Thyroid gland (tissue), 4 donors: ENCODE data around the gene RPL15. TPM values are rescaled to one million over a fixed set of nuclear protein-coding genes. Genes with fewer than 3 reads are reported as not detected.

Source experiments
- DNase-seq, 2 donors: peaks; one replicate each; pipeline ENCODE4 v3.0.0-alpha.2; 2019
- H3K27ac ChIP-seq, 3 donors: fragments of 200-600 bp; sonication (generic); 1 replicate in 2 of 3; 2 replicates in 1 of 3; pipeline ENCODE4 v1.5.1; 2016 to 2019; ENCODE audit warnings: mild to moderate bottlenecking in 1 of 3, moderate library complexity in 1 of 3
- H3K27me3 ChIP-seq: fragments of 200-600 bp; sonication (generic); one replicate; pipeline ENCODE4 v1.5.1; 2019
- H3K36me3 ChIP-seq, 2 donors: fragments of 200-600 bp; sonication (generic); one replicate each; pipeline ENCODE4 v1.5.1; 2016 to 2019
- H3K4me1 ChIP-seq, 2 donors: fragments of 200-600 bp; sonication (generic); one replicate each; pipeline ENCODE4 v1.5.1; 2017 to 2019
- H3K4me3 ChIP-seq, 3 donors: fragments of 200-600 bp; sonication (generic); replicated peaks in 1 of 3; 1 replicate in 2 of 3; 2 replicates in 1 of 3; pipeline ENCODE4 v1.5.1; 2016; ENCODE audit warnings: mild to moderate bottlenecking in 1 of 3
- H3K9me3 ChIP-seq: fragments of 200-600 bp; sonication (generic); one replicate; pipeline ENCODE4 v1.5.1; 2017
- POLR2A ChIP-seq, 2 donors: fragments of 450-650 bp; IDR thresholded peaks; one replicate each; pipeline ENCODE4 v1.6.1; 2017; ENCODE audit warnings: antibody characterized with exemption in 2 of 2, mild to moderate bottlenecking in 2 of 2, moderate library complexity in 1 of 2
- WGBS, 2 donors: methylation state at CpG; one replicate each; pipeline ENCODE4 v1.1.5; 2017; 5-methylcytosine and 5-hydroxymethylcytosine counted together
- intact Hi-C: fragments of 100-400 bp; cut with DNase I; formaldehyde crosslinking; loops from one replicate; pipeline ENCODE4 v1.15.1; 2023
- total RNA-seq, 4 donors: library from RNA; depleted of rRNA; stranded (reverse); fragments of >200 nt; gene quantifications; one replicate each; pipeline ENCODE4 v1.2.3, GENCODE V29; 2016
- TF ChIP-seq, protein P1 (sequence below), 6 experiments: fragments of 200-600 bp in 3 of 6; fragments of 450-650 bp in 3 of 6; sonication (generic) in 3 of 6; IDR thresholded peaks; one replicate each; pipeline ENCODE4 v1.5.1; 2016 to 2019; ENCODE audit warnings: antibody characterized with exemption in 6 of 6, mild to moderate bottlenecking in 2 of 6, inconsistent platforms in 1 of 6, moderate library complexity in 1 of 6

The RPL15 gene
- total RNA-seq, 4 donors from 2014 or later = 1,700 to 2,512 (median 2,310) TPM

GRCh38 chr3:23938688-23939087 lies 21.8 kb downstream of the RPL15 start:
- DNase-seq = no peak
- intact Hi-C loops = no loop called here
- no peaks in the 10 kb centered on the region for H3K4me1 ChIP-seq
- no peak overlapping the region for H3K27ac ChIP-seq
- no peak overlapping the region for H3K4me3 ChIP-seq
- H3K27me3 ChIP-seq = no peaks in the 10 kb centered on the region
- TF ChIP-seq, protein P1, sequence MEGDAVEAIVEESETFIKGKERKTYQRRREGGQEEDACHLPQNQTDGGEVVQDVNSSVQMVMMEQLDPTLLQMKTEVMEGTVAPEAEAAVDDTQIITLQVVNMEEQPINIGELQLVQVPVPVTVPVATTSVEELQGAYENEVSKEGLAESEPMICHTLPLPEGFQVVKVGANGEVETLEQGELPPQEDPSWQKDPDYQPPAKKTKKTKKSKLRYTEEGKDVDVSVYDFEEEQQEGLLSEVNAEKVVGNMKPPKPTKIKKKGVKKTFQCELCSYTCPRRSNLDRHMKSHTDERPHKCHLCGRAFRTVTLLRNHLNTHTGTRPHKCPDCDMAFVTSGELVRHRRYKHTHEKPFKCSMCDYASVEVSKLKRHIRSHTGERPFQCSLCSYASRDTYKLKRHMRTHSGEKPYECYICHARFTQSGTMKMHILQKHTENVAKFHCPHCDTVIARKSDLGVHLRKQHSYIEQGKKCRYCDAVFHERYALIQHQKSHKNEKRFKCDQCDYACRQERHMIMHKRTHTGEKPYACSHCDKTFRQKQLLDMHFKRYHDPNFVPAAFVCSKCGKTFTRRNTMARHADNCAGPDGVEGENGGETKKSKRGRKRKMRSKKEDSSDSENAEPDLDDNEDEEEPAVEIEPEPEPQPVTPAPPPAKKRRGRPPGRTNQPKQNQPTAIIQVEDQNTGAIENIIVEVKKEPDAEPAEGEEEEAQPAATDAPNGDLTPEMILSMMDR (IDR thresholded peaks at IDR 0.05) = no peak
- no peak for TF ChIP-seq POLR2A (IDR thresholded peaks at IDR 0.05)
- no peaks in the 10 kb centered on the region for H3K9me3 ChIP-seq
- H3K36me3 ChIP-seq = no peaks in the 10 kb centered on the region

DNA sequence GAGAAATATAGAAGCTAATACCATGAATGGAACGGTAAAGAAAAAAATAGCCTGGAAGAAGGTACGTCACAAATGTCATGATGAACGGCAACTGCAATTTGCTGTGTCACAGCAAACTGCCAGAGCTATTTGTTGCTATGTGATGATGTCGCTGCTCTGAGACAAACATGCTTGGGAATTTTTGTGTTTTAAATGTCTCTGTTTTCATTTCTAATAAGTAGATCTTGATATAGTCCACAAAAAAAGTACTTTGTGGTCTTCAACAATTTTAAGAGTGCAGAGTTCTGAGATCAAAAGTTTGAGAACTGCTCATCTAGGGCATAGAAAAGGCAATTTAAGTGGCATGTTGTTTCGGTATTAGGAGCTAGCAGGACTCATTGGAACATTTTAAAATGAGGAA lies 23.8 kb downstream of the RPL15 start:
- TF ChIP-seq, protein P1 (IDR thresholded peaks at IDR 0.05) = no peak
- TF ChIP-seq POLR2A (IDR thresholded peaks at IDR 0.05) = no peak
- H3K9me3 ChIP-seq = no peaks in the 10 kb centered on the region
- no peak for DNase-seq
- WGBS, 2 donors = 73 to 77% methylated on average over 5 of the region's 5 CpGs
- H3K27me3 ChIP-seq = no peaks in the 10 kb centered on the region
- no peaks in the 10 kb centered on the region for H3K36me3 ChIP-seq
- intact Hi-C loops = no loop called here
- peaks cover 0 to 6% of the 10 kb centered on the region in 2 donors for H3K4me1 ChIP-seq
- no peak overlapping the region for H3K4me3 ChIP-seq
- no peak overlapping the region for H3K27ac ChIP-seq

- Histone ChIP-seq H3K4me3 (no peak overlapping the region), H3K36me3 (no peaks in the 10 kb centered on the region), H3K27me3 (no peaks in the 10 kb centered on the region), H3K27ac (no peak overlapping the region), H3K9me3 (no peaks in the 10 kb centered on the region), H3K4me1 (peaks cover 0 to 6% of the 10 kb centered on the region in 2 donors)
- no peak for DNase-seq
- intact Hi-C loops = no loop called here
- TF ChIP-seq, protein P1 (IDR thresholded peaks at IDR 0.05) = no peak
- no peak for TF ChIP-seq POLR2A (IDR thresholded peaks at IDR 0.05)
- 91 to 94% methylated on average over 4 of the region's 4 CpGs for WGBS, 2 donors
Observed at GRCh38 chr3:23941440-23941839, 24.5 kb downstream of the RPL15 start.

DNA sequence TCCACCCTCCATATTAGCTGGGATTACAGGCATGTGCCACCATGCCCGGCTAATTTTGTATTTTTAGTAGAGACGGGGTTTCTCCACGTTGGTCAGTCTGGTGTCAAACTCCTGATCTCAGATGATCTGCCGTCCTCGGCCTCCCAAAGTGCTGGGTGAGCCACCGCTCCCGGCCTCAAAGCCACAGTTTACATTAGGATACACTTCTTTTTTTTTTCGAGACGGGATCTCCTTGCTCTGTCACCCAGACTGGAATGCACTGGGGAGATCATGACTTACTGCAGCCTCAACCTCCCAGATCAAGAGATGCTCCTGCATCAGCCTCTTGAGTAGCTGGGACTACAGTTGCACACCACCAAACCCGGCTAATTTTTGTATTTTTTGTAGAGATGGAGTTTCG lies 25.6 kb downstream of the RPL15 start:
- WGBS, 2 donors = 85 to 88% methylated on average over 11 of the region's 11 CpGs
- H3K36me3 ChIP-seq = no peaks in the 10 kb centered on the region
- H3K4me3 ChIP-seq = no peak overlapping the region
- H3K4me1 ChIP-seq = peaks cover 11 to 16% of the 10 kb centered on the region in 2 donors
- no peaks in the 10 kb centered on the region for H3K9me3 ChIP-seq
- TF ChIP-seq POLR2A (IDR thresholded peaks at IDR 0.05) = no peak
- TF ChIP-seq, protein P1 (IDR thresholded peaks at IDR 0.05) = no peak
- no peaks in the 10 kb centered on the region for H3K27me3 ChIP-seq
- no peak for DNase-seq
- intact Hi-C loops = no loop called here
- no peak overlapping the region for H3K27ac ChIP-seq

DNA sequence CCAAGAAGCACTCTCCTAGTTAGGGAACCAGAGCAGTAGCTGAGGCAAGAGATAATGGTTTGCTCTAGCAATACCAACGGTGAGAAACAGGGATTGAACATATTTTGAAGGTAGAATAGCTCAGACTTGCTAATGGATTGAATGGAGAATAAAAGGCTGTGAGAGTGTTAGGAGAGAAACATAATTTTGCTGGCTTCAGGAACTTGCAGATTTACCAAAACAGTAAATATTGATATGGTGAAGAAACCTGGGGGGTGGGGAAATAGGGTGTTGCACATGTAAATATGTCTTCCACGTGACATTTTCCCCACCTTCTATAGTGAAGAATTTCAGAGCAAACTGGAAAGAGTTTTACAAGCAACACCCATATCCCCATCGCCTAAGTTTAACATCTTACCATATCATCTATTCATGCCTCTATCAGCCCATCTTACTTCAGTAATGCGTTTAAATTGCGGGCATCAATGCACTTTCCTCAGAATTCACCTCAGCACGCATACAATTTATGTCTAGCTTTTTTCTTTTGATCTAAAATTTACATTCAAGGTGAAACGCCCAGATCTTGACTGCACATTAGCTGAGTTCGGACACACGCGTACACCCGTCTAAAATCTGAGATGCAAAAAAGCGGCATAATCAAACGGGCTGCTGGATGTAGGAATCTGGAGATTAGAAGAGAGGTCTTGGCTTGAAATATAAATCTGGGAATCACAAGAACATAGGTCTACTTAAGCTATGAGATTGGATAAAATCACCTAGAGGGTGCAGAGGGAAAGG lies 27.3 kb downstream of the RPL15 start:
- Histone ChIP-seq H3K27me3 (no peaks in the 10 kb centered on the region), H3K27ac (peak overlapping the region; percentile 71 to 97 (median 97)), H3K4me1 (peaks cover 25 to 27% of the 10 kb centered on the region in 2 donors), H3K4me3 (peak overlapping the region in 2 of 3 donors; percentile 73 to 74), H3K36me3 (no peaks in the 10 kb centered on the region), H3K9me3 (no peaks in the 10 kb centered on the region)
- intact Hi-C loops = no loop called here
- no peak for DNase-seq
- 15 to 16% methylated on average over 13 of the region's 13 CpGs for WGBS, 2 donors
- TF ChIP-seq, protein P1 (IDR thresholded peaks at IDR 0.05) = no peak
- no peak for TF ChIP-seq POLR2A (IDR thresholded peaks at IDR 0.05)
